Stimulated activated naive B cell treated with anti-CD40 and anti-IgM and Interleukin-4, amounts not matched to agents 10 μg/mL and 1 μg/mL and 100 μg/mL, for 72 hours (primary cell): ENCODE results near the gene C4orf54.

Source experiments
- ATAC-seq, 2 donors: fragments of 150-1000 bp; cut with Tn5 transposase; replicated peaks; 2 replicates each; pipeline ENCODE4 v1.10.0; 2021; ENCODE audit warnings: moderate library complexity in 1 of 2
- DNase-seq: peaks from one replicate; pipeline ENCODE4 v3.0.0; 2021
- H3K27ac Mint-ChIP-seq: one replicate; pipeline ENCODE4 v1.8.0; 2022; ENCODE audit warnings: mild to moderate bottlenecking, mixed read lengths
- H3K27me3 Mint-ChIP-seq, 2 donors: one replicate each; pipeline ENCODE4 v1.8.0; 2022; ENCODE audit warnings: mixed read lengths in 2 of 2
- H3K36me3 Mint-ChIP-seq, 2 donors: one replicate each; pipeline ENCODE4 v1.8.0; 2022; ENCODE audit warnings: mixed read lengths in 2 of 2, mild to moderate bottlenecking in 1 of 2
- H3K4me1 Mint-ChIP-seq, 2 donors: one replicate each; pipeline ENCODE4 v1.8.0; 2022; ENCODE audit warnings: mixed read lengths in 2 of 2, mild to moderate bottlenecking in 1 of 2
- H3K4me3 Mint-ChIP-seq, 2 donors: one replicate each; pipeline ENCODE4 v1.8.0; 2022; ENCODE audit warnings: mild to moderate bottlenecking in 2 of 2, mixed read lengths in 2 of 2, moderate library complexity in 1 of 2
- H3K9me3 Mint-ChIP-seq, 2 donors: one replicate each; pipeline ENCODE4 v1.8.0; 2022; ENCODE audit warnings: mixed read lengths in 2 of 2, mild to moderate bottlenecking in 1 of 2

The C4orf54 gene

GRCh38 chr4:99645638-99646037 is 12.0 kb downstream of the C4orf54 start:
- Mint-ChIP-seq H3K9me3 (no peaks in the 10 kb centered on the region), H3K27me3 (peaks cover 16 to 21% of the 10 kb centered on the region in 2 donors), H3K27ac (no peak overlapping the region), H3K4me1 (no peaks in the 10 kb centered on the region), H3K36me3 (no peaks in the 10 kb centered on the region), H3K4me3 (no peak overlapping the region)
- no peak for ATAC-seq
- no peak for DNase-seq

- H3K9me3 Mint-ChIP-seq: no peaks in the 10 kb centered on the region
These were observed 12.6 kb downstream of the C4orf54 start for GRCh38 chr4:99645036-99645435.

GRCh38 chr4:99644453-99644852 is 13.2 kb downstream of the C4orf54 start:
- Mint-ChIP-seq H3K4me3 (no peak overlapping the region), H3K36me3 (no peaks in the 10 kb centered on the region)

More at GRCh38 chr4:99645036-99645435, 12.6 kb downstream of the C4orf54 start:
- H3K36me3 Mint-ChIP-seq: no peaks in the 10 kb centered on the region
- DNase-seq: no peak
- no peaks in the 10 kb centered on the region for H3K4me1 Mint-ChIP-seq
- no peak overlapping the region for H3K27ac Mint-ChIP-seq
- H3K27me3 Mint-ChIP-seq: peaks cover 17 to 18% of the 10 kb centered on the region in 2 donors
- ATAC-seq: no peak
- no peak overlapping the region for H3K4me3 Mint-ChIP-seq

GRCh38 chr4:99642725-99643489 is 14.7 kb downstream of the C4orf54 start:
- H3K4me3 Mint-ChIP-seq: no peak overlapping the region
- H3K4me1 Mint-ChIP-seq: no peaks in the 10 kb centered on the region
- H3K36me3 Mint-ChIP-seq: no peaks in the 10 kb centered on the region
- DNase-seq (no peak), ATAC-seq (no peak)
- no peak overlapping the region for H3K27ac Mint-ChIP-seq
- no peaks in the 10 kb centered on the region for H3K9me3 Mint-ChIP-seq
- H3K27me3 Mint-ChIP-seq: peaks cover 14 to 17% of the 10 kb centered on the region in 2 donors

More at GRCh38 chr4:99644453-99644852, 13.2 kb downstream of the C4orf54 start:
- Mint-ChIP-seq H3K27ac (no peak overlapping the region), H3K27me3 (peaks cover 14 to 17% of the 10 kb centered on the region in 2 donors), H3K4me1 (no peaks in the 10 kb centered on the region), H3K9me3 (no peaks in the 10 kb centered on the region)
- ATAC-seq (no peak), DNase-seq (no peak)

- no peak for ATAC-seq
- Mint-ChIP-seq H3K27ac (no peak overlapping the region), H3K36me3 (no peaks in the 10 kb centered on the region), H3K4me1 (no peaks in the 10 kb centered on the region), H3K4me3 (no peak overlapping the region), H3K9me3 (no peaks in the 10 kb centered on the region), H3K27me3 (peaks cover 17 to 18% of the 10 kb centered on the region in 2 donors)
- no peak for DNase-seq
These were observed 17.0 kb downstream of the C4orf54 start for GRCh38 chr4:99640676-99641075.

GRCh38 chr4:99637174-99637573 is 20.5 kb downstream of the C4orf54 start:
- DNase-seq: no peak
- H3K27ac Mint-ChIP-seq: no peak overlapping the region
- H3K36me3 Mint-ChIP-seq: no peaks in the 10 kb centered on the region
- H3K4me1 Mint-ChIP-seq: no peaks in the 10 kb centered on the region
- no peak for ATAC-seq
- H3K9me3 Mint-ChIP-seq: no peaks in the 10 kb centered on the region
- H3K4me3 Mint-ChIP-seq: no peak overlapping the region
- H3K27me3 Mint-ChIP-seq: peaks cover 8 to 12% of the 10 kb centered on the region in 2 donors

- no peak overlapping the region for H3K4me3 Mint-ChIP-seq
- no peak overlapping the region for H3K27ac Mint-ChIP-seq
- no peaks in the 10 kb centered on the region for H3K36me3 Mint-ChIP-seq
- H3K9me3 Mint-ChIP-seq: no peaks in the 10 kb centered on the region
- ATAC-seq (no peak), DNase-seq (no peak)
- H3K4me1 Mint-ChIP-seq: no peaks in the 10 kb centered on the region
- H3K27me3 Mint-ChIP-seq: peaks cover 4 to 13% of the 10 kb centered on the region in 2 donors
These were observed 21.2 kb downstream of the C4orf54 start for GRCh38 chr4:99636422-99636821.

GRCh38 chr4:99635601-99636000 is 22.0 kb downstream of the C4orf54 start:
- no peak for ATAC-seq

GRCh38 chr4:99634742-99635360 is 22.8 kb downstream of the C4orf54 start:
- Mint-ChIP-seq H3K4me1 (no peaks in the 10 kb centered on the region), H3K36me3 (no peaks in the 10 kb centered on the region), H3K4me3 (no peak overlapping the region), H3K27ac (no peak overlapping the region), H3K9me3 (no peaks in the 10 kb centered on the region), H3K27me3 (peaks cover 0 to 13% of the 10 kb centered on the region in 2 donors)
- DNase-seq: no peak
- ATAC-seq: no peak

More at GRCh38 chr4:99635601-99636000, 22.0 kb downstream of the C4orf54 start:
- DNase-seq: no peak
- H3K36me3 Mint-ChIP-seq: no peaks in the 10 kb centered on the region
- H3K4me3 Mint-ChIP-seq: no peak overlapping the region
- no peaks in the 10 kb centered on the region for H3K9me3 Mint-ChIP-seq
- H3K27ac Mint-ChIP-seq: no peak overlapping the region
- no peaks in the 10 kb centered on the region for H3K4me1 Mint-ChIP-seq
- H3K27me3 Mint-ChIP-seq: peaks cover 2 to 13% of the 10 kb centered on the region in 2 donors

- peaks cover 0 to 13% of the 10 kb centered on the region in 2 donors for H3K27me3 Mint-ChIP-seq
- no peak overlapping the region for H3K4me3 Mint-ChIP-seq
- DNase-seq (no peak), ATAC-seq (no peak)
- H3K27ac Mint-ChIP-seq: no peak overlapping the region
- H3K36me3 Mint-ChIP-seq: no peaks in the 10 kb centered on the region
- no peaks in the 10 kb centered on the region for H3K4me1 Mint-ChIP-seq
- no peaks in the 10 kb centered on the region for H3K9me3 Mint-ChIP-seq
These were observed 23.9 kb downstream of the C4orf54 start for GRCh38 chr4:99633772-99634171.

- DNase-seq (no peak), ATAC-seq (no peak)
- Mint-ChIP-seq H3K4me1 (no peaks in the 10 kb centered on the region), H3K27ac (no peak overlapping the region), H3K9me3 (peaks cover 0 to 3% of the 10 kb centered on the region in 2 donors), H3K4me3 (no peak overlapping the region), H3K36me3 (no peaks in the 10 kb centered on the region), H3K27me3 (peaks cover 3 to 12% of the 10 kb centered on the region in 2 donors)
These were observed 26.7 kb downstream of the C4orf54 start for GRCh38 chr4:99630857-99631360.

- Mint-ChIP-seq H3K4me1 (no peaks in the 10 kb centered on the region), H3K9me3 (peaks cover 0 to 3% of the 10 kb centered on the region in 2 donors), H3K4me3 (no peak overlapping the region), H3K27me3 (peaks cover 6 to 10% of the 10 kb centered on the region in 2 donors), H3K27ac (no peak overlapping the region), H3K36me3 (no peaks in the 10 kb centered on the region)
- ATAC-seq (no peak), DNase-seq (no peak)
These were observed 27.6 kb downstream of the C4orf54 start for GRCh38 chr4:99629962-99630554.

- no peak for DNase-seq
- H3K4me1 Mint-ChIP-seq: no peaks in the 10 kb centered on the region
- peaks cover 6 to 9% of the 10 kb centered on the region in 2 donors for H3K27me3 Mint-ChIP-seq
- H3K4me3 Mint-ChIP-seq: no peak overlapping the region
- H3K36me3 Mint-ChIP-seq: no peaks in the 10 kb centered on the region
- no peak overlapping the region for H3K27ac Mint-ChIP-seq
- ATAC-seq: no peak
- H3K9me3 Mint-ChIP-seq: peaks cover 0 to 3% of the 10 kb centered on the region in 2 donors
These were observed 29.6 kb downstream of the C4orf54 start for GRCh38 chr4:99628040-99628439.

GRCh38 chr4:99625369-99625768 is 32.3 kb downstream of the C4orf54 start:
- Mint-ChIP-seq H3K4me3 (no peak overlapping the region), H3K4me1 (no peaks in the 10 kb centered on the region), H3K27me3 (peaks cover 11 to 15% of the 10 kb centered on the region in 2 donors), H3K36me3 (no peaks in the 10 kb centered on the region), H3K9me3 (peaks cover 0 to 3% of the 10 kb centered on the region in 2 donors), H3K27ac (no peak overlapping the region)
- no peak for ATAC-seq
- DNase-seq: no peak
